D721Med (cell line): ENCODE measurements around the gene MICU1.

Source experiments
- DNase-seq: peaks from one replicate; pipeline ENCODE4 v3.0.0; 2011; ENCODE audit warnings: low spot score; ENCODE audit not compliant: insufficient read length
- FAIRE-seq: peaks from 2 replicates; lab custom pipeline; 2011; peaks lifted over from hg19 to GRCh38; lab: Jason Lieb, UNC
- TF ChIP-seq, protein P1 (sequence below): IDR thresholded peaks from 2 replicates; pipeline ENCODE4 v1.5.1; 2012; ENCODE audit warnings: mild to moderate bottlenecking, control low read depth; ENCODE audit not compliant: insufficient read depth; ENCODE audit errors: missing control alignments

Gene MICU1

DNA sequence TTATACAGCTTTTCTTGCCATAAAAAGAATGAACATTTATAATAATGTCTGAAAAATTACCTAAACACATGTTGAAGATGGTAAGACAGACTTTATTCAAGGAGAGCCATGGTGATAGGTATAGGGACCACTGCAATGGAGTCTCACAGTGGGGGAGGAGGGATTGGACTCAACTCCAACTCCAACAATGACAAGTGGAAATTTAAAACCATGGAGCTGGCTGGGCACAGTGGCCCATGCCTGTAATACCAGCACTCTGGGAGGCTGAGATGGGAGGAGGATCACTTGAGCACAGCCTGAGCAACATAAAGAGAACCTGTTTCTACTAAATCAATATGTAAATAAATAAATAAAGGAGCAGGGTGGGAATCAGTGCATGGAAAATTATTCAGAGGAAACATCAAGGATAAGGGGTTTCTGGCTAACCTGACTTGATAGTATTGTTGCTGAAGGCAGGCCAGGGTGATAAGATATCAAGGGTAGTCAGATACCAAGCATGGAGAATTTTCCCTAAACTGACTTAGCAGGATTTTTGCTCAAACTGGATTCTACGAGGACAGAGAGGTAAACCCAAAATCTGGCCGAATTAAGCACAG, 19.5 kb upstream of the MICU1 start:
- DNase-seq (no peak), FAIRE-seq (no peak)
- TF ChIP-seq, protein P1, sequence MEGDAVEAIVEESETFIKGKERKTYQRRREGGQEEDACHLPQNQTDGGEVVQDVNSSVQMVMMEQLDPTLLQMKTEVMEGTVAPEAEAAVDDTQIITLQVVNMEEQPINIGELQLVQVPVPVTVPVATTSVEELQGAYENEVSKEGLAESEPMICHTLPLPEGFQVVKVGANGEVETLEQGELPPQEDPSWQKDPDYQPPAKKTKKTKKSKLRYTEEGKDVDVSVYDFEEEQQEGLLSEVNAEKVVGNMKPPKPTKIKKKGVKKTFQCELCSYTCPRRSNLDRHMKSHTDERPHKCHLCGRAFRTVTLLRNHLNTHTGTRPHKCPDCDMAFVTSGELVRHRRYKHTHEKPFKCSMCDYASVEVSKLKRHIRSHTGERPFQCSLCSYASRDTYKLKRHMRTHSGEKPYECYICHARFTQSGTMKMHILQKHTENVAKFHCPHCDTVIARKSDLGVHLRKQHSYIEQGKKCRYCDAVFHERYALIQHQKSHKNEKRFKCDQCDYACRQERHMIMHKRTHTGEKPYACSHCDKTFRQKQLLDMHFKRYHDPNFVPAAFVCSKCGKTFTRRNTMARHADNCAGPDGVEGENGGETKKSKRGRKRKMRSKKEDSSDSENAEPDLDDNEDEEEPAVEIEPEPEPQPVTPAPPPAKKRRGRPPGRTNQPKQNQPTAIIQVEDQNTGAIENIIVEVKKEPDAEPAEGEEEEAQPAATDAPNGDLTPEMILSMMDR: no peak

DNA sequence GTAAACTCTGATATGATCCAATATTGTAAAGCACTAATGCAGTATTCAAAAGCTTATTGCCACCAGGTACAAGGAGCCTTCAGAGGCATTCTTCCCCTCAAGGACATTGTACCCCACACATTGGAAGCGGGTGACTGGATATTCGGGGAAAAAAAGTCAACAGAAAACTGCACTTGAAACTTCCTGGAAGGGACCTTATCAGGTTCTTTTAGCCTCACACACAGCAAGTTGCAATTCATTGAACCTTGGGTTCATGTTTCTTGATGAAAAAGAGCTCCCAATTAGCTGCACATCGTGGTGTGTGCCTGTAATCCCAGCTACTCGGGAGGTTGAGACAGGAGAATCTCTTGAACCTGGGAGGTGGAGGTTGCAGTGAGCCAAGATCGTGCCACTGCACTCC, 16.4 kb upstream of the MICU1 start:
- TF ChIP-seq, protein P1: no peak
- DNase-seq (no peak), FAIRE-seq (no peak)

DNA sequence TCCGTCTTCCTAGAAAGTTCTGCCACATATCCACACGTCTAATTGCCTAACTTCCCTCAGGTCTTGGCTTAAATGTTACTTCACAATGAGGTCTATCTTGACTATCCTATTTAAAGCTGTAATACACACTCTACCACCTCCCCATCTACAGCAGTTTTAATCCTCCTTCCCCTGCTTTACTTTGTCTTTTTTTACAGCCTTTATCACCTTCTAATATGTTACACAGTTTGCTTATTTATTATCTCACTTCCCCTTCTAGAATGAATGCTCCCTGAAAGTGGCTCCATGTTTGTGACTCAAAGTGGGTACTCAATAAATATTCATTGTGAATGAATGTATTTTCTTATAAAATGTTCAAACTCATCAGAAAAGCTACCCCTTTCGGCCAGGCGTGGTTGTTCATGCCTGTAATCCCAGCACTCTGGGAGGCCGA, 13.6 kb upstream of the MICU1 start:
- FAIRE-seq (no peak), DNase-seq (no peak)
- TF ChIP-seq, protein P1: no peak

DNA sequence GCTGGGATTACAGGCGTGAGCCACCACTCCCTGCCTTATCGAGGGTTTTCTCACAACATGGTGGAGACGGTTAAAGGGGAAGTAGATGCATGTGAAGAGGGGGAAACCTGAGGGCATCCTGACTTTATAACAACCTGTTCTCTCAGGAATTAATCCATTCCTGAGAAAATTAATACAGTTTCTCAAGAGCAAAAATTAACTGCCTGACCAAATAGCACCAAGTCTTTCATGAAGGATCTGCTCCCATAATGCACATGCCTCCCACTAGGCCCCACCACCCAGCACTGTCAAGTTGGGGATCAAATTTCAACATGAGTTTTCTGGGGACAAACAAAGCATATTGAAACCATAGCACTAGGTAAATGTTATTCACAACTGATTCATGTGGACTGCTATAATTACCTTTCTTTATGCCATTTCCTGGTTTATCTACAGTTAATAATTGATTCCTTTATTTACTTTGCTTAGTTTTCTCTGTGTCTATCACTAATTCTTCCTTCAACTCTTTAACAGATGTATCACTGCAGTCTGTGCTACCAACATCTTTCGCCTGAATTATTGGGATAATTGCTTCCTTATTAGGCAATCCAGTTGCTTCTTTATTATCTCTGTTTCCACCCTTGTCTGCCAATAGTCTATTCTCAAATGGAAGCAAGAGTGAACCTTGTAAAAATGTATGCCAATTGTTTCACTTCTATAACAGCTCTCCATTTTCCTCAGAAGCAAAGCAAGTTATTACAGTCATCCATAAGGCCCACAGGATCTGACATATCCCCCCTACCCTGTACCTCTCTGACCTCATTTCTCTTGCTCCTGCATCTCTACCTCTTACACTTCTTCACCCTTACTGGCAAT, 12.9 kb upstream of the MICU1 start:
- FAIRE-seq (no peak), DNase-seq (no peak)
- TF ChIP-seq, protein P1: no peak

DNA sequence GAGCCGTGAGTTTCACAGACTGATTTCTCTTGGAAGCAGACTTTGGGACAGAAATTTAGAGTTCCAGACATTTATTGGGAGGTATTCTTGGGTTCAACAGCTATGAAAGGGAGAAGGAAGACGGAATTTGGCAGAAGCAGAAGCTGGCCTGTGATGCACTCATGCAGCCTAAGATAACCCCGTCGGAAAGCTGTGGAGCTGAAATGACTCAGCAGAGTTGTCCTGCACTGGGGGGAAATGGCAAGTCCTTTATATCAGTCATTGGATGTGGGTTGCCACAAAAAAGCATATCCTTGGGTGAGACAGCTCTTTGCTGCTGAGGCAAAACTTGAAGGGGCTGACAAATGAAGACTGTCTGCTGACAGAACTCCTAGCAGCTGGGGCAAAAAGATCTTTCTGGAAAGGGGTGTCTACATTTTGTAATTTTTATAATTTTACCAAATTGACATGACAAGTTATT, 11.5 kb upstream of the MICU1 start:
- TF ChIP-seq, protein P1: no peak
- FAIRE-seq: no peak
- DNase-seq: no peak

DNA sequence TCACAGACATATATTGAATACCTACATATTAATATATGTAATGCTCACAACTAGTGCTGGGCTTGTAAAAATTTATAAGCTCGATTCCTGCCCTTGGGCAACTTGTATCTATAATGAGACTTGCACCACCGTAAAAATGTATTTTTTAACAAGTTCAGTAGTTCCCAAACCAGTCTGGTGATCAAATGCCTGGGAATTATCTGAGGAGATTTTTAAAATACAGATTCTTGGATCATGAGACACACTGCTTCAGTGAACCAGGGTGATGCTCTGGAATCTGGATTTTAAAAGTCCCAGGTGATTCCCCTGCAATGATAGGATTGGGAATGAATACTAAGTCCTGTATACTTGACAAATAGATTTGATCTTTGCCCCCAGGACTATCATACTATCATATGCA, 4.3 kb upstream of the MICU1 start:
- TF ChIP-seq, protein P1: no peak
- FAIRE-seq (no peak), DNase-seq (no peak)

DNA sequence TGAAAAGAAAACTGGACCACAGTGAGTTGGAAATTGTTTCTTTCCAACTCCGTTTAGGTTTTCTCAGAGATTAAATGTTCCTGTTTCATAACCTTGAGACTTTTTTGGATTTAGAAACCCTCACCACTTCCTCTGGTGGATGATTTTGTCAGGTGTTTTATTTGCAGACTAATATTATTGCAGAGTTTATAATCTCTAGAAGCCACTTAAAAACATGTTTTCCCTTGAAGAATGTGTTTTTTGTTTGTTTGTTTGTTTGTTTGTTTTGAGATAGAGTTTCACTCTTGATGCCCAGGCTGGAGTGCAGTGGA, 520 bp upstream of the MICU1 start:
- TF ChIP-seq, protein P1: no peak
- DNase-seq (no peak), FAIRE-seq (no peak)
